GM18502 (cell line): Measurements from ENCODE around the gene FLACC1.
A peak's percentile ranks its signal among the peaks of the same experiment; 100 is the strongest.
"Not testable (repeated sequence)": the region's sequence is repeated elsewhere in the genome, so short reads cannot be mapped to it uniquely, and the experiment has no call there.

Experiments
- ATAC-seq: cut with Tn5 transposase; IDR thresholded peaks from one replicate; pipeline ENCODE4 v1.9.1; 2021; ENCODE audit warnings: mild to moderate bottlenecking; ENCODE audit not compliant: unreplicated experiment, poor library complexity

Gene FLACC1

DNA sequence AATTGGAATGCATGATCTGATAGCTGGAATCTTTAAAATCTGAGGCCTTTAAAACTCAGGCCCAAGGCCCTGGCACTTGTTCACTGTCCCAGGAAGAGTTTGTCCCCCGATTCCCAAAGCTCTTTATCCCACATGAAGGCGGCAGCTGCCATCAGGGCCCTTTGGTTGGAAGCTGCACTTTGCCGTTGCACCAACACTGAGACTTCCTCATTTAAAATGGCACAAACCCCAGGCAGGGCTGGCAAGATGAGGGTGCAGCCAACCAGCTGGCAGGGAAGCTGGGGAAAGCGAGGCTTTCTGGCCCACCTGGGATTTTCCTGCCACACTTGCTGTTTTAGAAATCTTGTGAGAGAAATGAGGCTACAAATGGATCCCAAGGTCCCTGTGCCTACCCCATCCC lies 6.3 kb downstream of the FLACC1 start:
- no peak for ATAC-seq

DNA sequence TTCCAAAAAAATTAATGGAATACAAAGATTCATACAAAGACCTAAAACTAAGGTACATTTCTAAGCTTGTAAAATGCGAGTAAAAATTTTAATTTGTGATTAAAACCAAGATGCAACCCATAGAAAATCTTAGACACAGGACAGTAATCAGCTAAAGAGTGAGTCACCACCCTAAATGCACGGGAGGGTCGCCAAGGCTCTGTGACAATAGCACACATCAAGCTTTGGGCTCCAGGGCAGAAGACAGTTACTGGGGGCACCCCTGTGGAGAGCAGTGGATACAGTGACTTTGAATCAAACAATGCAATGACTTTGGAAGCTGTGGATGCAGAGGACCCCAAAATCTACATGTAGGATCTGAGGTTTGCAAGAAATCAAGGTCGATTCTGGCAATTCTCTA lies 7.5 kb downstream of the FLACC1 start:
- ATAC-seq = no peak

DNA sequence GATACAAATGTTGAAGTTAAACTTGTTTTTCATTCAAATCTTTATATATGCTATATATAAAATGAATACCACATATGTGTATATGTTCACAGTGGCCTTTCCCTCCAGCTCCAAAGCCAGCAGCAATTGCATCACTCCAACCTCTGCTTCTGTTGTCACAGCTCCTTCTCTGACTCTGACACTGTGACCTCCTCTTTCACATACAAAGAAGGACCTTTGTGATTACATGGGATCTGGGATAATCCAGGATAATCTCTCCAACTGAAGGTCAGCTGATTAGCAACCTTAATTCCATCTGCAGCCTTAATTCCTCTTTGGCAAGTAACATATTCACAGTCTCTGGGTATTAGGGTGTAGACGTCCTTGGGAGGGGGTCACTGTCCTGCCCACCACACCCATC lies 8.4 kb downstream of the FLACC1 start:
- no peak for ATAC-seq

DNA sequence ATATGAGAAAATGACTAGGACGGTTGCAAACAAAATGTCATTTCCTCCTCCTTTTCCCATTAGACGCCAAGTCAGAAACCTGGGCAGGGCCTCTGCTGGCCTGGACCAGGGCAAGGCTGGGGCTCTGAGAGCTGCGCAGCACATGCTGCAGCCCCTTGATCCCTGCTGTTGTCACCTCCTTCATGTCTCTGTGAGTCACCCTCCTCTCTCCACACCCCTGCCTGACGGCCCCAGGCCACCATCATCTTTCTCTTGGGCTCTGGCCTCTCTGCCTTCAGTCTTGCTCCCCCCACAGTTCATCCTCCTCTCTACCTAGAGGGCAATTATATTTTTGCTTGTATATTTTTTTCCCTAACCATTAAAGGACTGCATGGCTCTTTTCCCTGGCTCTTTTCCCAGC lies 10.0 kb downstream of the FLACC1 start:
- no peak for ATAC-seq

DNA sequence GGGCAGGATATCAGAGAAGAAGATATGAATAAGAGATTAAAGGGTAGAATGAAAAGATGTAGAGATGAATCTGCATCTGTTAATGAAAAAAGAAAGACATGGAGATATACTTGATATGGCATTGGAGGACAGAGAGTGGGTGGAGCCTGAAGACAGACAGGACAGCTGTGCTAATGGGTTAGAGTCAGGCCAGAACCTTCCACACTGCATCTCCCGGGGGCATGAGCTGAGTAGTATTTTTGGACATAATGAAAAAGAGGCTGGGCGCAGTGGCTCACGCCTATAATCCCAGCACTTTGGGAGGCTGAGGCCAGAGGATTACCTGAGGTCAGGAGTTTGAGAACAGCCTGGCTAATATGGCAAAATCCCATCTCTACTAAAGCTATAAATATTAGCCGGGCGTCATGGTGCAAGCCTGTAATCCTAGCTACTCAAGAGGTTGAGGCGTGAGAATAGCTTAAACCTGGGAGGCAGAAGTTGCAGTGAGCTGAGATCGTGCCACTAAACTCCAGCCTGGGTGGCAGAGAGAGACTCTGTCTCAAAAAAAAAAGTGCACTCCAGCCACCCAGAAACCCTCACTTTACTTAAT lies 11.4 kb downstream of the FLACC1 start:
- no peak for ATAC-seq

DNA sequence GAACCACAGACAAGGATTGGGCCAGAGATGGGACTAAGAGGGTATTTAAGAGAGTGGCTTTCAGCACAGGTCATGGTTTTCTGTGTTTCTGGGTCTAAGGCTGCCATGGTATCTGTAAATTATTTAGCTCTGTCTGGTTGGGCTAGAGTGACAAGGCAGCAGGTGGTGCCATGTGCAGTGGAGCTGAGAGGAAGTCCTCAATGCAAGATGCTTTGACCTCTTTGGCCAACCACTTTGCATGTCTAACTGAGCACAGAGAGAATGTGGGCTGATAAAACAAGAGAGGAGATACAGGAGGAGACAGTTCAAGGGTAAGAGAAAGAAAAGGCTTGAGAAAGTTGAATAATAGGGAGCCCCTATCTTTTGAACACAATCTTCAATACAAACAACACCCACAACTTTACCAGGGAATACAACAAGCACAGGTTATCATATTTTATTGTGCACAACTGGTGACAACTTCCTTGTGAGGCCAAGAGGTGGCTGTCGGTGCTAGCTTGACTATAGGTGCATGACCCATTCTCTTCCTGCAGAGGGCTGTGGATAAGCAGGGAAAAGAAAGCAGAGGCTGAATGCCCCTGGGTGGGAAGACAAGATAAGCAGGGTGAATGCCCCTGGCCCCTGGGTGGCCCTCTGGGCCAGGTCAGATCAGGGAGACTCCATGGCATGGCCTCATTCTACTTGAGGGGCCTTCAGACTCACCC lies 12.3 kb downstream of the FLACC1 start:
- peak; percentile 82 for ATAC-seq

DNA sequence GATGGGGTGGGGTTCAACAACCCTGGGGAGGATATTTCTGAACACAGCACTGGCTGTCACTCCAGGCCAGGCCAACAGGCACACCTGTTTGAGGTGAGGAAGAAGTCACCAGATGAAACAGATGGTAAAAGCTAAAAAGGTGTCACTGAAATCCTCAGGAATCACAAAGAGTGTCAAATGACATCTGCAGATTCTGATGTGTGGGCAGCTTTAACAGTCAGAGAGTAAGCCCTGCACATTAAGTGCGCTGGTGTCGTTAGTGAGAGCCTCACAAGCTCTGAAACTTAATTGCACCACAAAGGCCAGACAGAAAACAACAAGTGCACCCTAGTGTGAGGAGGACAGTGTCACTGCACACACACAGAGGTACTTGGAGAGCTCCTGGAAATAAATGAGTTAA lies 13.6 kb downstream of the FLACC1 start:
- no peak for ATAC-seq

DNA sequence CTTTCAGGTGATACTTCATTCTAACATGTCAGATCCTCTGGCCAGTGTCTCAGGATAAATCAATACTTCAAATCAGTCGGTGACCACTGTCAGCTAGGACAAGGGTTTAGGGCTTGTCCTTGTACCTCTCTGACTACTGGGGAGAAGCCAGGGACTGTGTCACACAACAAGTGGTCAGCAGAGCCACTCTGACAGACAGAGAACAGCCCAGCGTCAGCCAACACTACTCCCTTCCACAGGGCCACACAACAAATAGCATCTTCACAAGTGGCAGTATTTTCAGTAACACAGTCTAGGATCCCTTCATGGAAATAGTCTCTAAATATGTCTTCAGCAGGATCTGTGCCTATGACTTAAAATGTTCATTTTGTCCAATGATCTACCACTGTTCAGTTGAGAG lies 14.2 kb downstream of the FLACC1 start:
- ATAC-seq = no peak

DNA sequence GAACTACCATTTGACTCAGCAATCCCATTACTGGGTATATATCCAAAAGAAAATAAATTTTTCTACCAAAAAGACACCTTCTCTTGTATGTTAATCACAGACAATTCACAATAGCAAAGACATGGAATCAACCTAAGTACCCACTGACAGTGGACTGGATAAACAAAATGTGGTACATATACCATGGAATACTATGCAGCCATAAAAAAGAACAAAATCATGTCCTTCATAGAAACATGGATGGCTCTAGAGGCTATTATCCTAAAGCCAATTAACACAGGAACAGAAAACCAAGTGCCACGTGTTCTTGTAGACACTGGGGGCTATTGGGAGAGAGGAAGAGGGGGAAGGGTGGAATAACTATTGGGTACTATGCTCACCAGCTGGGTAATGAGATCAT lies 27.7 kb downstream of the FLACC1 start:
- ATAC-seq = no peak

DNA sequence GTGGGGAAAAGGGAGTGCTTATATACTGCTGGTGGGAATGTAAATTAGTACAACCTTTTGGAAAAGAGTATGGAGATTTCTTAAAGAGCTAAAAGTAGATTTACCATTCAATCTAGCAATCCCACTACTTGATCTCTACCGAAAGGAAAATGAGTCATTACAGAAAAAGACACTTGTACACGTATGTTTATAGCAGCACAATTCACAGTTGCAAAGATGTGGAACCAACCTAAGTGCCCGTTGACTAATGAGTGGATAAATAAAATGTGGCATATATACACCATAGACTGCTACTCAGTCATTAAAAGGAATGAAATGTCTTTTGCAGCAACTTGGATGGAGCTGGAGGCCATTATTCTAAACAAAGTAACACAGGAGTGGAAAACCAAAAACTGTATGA lies 29.5 kb downstream of the FLACC1 start:
- no peak for ATAC-seq

DNA sequence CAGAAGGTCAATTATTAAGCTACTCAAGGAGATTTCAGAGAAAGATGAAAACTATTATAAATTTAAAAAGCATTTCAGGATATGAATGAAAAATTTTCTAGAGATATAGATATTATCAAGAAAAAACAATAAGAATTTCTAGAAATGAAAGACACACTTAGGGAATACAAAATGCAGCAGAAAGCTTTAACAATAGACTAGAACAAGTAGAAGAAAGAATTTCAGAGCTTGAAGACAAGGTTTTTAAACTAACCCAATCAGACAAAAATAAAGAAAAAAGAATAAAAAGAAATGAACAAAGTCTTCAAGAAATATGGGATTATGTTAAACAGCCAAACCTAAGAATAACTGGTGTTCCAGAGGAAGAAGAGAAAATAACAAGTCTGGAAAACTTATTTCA lies 34.4 kb downstream of the FLACC1 start:
- no peak for ATAC-seq

DNA sequence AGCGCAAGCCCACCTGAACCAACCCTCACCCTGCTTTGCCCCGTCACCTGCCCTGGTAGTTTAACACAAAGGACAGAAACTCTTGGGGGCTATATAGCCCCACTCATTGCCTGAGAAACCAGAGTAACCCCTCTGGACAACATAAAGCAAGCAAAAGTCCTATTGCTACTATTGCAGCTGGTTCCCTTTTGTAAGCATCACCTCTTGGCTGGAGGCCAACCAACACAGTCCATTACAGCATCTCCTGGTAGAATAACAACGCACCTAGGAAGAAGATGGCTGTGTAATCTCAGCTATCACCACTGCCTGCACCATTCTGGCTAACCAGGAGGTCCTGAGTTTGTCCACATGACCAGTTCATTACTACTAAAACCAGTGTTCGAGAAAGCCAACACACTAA lies 36.4 kb downstream of the FLACC1 start:
- no peak for ATAC-seq

DNA sequence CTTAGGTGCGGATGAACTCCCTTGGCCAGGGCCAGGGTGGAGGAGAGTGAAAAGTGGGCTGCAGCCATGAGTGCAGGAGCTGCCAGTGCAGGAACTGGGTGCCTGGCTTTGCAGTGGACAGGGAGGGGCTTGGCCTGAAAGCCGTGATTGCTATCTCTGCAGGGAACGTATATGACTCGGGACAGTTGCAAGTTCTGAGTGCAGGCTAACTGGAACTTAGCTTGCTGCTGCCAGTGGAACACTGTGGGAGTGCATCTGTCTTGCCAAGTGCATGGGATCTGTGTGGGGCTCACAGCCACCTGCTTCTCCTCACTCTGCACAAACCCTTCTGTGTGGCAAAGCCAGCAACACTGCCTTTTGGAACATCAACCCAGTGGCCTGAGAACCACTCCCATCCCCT lies 36.9 kb downstream of the FLACC1 start:
- no peak for ATAC-seq

DNA sequence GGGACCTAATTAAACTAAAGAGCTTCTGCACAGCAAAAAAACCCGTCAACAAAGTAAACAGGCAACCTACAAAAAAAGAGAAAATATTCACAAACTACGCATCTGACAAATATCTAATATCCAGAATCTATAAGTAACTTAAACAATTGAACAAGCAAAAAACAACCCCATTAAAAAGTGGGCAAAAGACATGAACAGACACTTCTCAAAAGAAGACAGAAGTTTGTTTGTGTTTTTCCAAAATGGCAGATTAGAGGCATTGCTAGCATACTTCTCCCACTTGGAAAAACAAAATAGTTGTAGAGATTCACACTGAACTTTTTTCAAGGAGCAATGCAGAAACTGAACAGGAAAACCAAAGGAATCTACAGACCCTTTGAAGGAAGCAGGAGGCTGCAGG lies 37.6 kb downstream of the FLACC1 start:
- no peak for ATAC-seq

DNA sequence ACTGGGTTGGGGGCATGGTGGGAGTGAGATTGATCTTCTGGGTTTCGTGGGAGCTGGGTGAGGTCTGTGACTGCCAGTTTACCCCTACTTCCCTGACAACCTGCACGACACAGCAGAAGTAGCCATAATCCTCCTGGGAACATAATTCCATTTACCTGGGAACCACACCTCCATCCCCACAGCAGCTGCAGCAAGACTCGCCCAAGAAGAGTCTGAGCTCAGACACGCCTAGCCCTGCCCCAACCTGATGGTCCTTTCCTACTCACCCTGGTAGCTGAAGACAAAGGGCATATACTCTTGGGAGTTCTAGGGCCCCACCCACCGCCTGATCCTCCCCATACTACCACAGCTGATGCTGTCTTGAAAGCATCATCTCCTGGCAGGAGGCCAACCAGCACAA lies 43.8 kb downstream of the FLACC1 start:
- ATAC-seq = no peak

DNA sequence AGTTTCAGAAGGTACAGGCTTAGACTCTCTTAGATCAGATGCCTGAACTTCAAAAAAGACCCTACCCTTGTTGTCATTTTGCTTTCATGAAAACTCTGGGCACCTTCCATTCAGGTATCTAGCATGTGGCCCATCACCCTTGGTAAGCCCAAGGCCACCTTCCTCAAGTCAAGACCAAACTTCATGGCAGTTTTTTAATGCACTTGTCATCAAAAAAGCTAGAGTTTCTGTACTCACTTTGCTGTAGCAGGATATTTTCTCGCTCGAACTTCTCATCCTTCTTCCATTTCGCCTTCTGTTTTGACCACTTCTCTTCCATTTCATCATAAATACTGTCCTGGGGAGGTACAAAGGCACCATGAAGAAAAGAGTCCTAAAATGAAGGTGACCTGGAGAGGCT lies 48.2 kb downstream of the FLACC1 start:
- ATAC-seq = no peak

DNA sequence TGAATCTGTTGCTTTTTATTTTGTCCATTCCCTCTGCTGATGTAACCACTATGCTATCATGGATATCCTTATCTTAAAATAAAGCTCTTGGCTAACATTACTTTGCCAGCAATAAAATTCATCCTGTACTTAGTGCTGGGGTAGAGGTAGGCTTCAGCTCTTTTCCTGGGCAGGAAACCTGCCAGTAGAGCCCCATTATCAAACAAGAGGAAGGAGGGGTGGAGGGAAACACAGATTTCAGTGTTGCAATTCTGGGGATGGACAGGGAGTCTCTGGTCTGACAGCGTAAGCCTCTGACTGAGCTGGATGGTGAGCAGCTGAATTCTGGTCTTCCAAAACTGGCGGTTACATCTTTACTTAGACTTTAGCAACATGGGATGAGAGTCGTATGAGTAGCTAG lies 49.3 kb downstream of the FLACC1 start:
- ATAC-seq = no peak

DNA sequence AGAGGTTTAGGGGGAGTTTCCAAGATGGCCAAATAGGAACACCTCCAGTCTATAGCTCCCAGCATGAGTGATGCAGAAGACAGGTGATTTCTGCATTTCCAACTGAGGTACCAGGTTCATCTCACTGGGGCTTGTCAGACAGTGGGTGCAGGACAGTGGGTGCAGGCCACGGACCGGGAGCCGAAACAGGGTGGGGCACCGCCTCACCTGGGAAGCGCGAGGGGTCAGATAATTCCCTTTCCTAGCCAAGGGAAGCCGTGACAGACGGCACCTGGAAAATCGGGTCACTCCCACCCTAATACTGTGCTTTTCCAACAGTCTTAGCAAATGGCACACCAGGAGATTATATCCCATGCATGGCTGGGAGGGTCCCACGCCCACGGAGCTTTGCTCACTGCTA lies 57.2 kb downstream of the FLACC1 start:
- not testable (repeated sequence) for ATAC-seq

DNA sequence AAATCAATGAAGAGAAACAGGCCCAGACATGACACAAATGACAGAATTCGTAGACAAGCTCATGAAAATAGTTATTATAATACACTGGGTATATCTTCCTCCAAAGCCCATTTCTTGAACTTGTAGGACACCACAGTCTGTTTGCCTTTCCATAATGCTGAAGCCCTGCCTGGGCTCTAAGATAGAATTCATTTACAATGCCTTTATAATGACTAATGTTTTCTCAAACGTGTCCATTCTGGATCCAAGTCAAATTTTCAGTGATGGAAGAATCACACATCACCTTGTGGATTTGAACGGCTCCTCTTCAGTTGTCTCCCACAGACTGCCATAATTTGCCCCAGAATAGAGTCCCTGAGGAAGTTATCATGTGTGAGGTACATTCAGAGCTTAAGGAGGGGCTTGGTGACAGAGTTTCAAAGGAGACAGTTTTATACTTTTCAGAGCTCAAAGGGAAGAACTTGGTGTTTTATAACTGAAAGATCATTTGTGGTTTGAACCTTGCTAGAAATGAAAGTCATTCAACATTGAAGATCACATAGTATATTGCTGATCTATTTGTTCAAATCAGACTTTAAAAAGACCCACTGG lies 58.6 kb downstream of the FLACC1 start:
- ATAC-seq = no peak

DNA sequence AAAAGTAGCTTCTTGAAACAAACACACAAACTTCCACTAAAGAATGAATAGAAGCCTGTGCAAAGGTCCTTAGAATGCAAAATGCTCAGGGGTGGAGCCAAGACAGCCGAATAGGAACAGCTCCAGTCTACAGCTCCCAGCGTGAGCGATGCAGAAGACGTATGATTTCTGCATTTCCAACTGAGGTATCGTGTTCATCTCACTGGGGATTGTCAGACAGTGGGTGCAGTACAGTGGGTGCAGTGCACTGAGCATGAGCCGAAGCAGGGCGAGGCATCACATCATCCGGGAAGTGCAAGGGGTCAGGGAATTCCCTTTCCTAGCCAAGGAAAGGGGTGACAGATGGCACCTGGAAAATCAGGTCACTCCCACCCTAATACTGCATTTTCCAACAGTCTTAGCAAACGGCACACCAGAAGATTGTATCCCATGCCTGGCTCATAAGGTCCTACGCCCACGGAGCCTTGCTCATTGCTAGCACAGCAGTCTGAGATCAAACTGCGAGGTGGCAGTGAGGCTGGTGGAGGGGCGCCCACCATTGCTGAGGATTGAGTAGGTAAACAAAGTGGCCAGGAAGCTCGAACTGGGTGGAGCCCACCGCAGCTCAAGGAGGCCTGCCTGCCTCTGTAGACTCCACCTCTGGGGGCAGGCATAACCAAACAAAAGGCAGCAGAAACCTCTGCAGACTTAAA lies 66.5 kb downstream of the FLACC1 start:
- not testable (repeated sequence) for ATAC-seq

DNA sequence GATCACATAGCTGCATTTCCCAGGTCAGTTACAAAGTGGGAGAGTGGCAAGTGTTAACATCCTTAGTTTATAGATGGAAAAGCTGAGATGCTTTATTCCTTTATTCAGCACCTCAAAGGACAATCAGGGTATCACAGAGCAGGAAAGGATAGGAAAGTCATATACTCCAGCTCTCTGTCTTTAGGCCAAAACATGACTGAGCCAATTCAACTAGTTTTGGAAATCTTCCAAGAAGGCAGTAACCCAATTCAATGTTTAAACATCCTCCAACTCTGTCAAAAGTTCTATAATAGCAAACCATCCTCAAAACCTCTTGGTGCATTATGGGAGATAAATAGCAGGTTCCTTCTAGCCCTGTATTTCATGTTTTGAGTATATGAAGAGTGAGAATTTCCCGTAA lies 71.6 kb downstream of the FLACC1 start:
- no peak for ATAC-seq
